ENCODE results near the gene PEX11B.

The PEX11B gene

GRCh38 chr1:145906954-145907753 is 11.4 kb downstream of the PEX11B start:
- DNase-seq (ENCODE audit: low spot score), result no peak
- no peak for TF ChIP-seq CTCF (IDR thresholded peaks at IDR 0.05; ENCODE audit: extremely low read depth, missing control alignments)

GRCh38 chr1:145901312-145902021 is 17.1 kb downstream of the PEX11B start:
- DNase-seq (ENCODE audit: low spot score), result no peak
- no peak for TF ChIP-seq CTCF (IDR thresholded peaks at IDR 0.05; ENCODE audit: extremely low read depth, missing control alignments)

GRCh38 chr1:145898756-145899155 is 19.8 kb downstream of the PEX11B start:
- TF ChIP-seq CTCF (IDR thresholded peaks at IDR 0.05; ENCODE audit: extremely low read depth, missing control alignments), result no peak

GRCh38 chr1:145897969-145898368 is 20.5 kb downstream of the PEX11B start:
- no peak for DNase-seq (ENCODE audit: low spot score)
- TF ChIP-seq CTCF (IDR thresholded peaks at IDR 0.05; ENCODE audit: extremely low read depth, missing control alignments), result no peak

More at GRCh38 chr1:145898756-145899155, 19.8 kb downstream of the PEX11B start:
- DNase-seq (ENCODE audit: low spot score), result no peak

- no peak for DNase-seq (ENCODE audit: low spot score)
- no peak for TF ChIP-seq CTCF (IDR thresholded peaks at IDR 0.05; ENCODE audit: extremely low read depth, missing control alignments)
These were observed 23.0 kb downstream of the PEX11B start for GRCh38 chr1:145895471-145895870.

GRCh38 chr1:145893306-145894055 is 25.0 kb downstream of the PEX11B start:
- TF ChIP-seq CTCF (IDR thresholded peaks at IDR 0.05; ENCODE audit: extremely low read depth, missing control alignments), result no peak
- DNase-seq (ENCODE audit: low spot score), result no peak

All from GM20000 (cell line).